Activated CD8-positive, alpha-beta T cell treated with anti-CD3 and anti-CD28 coated beads for 36 hours (primary cell): ENCODE data around the gene CFAP298. TPM values are rescaled to one million over a fixed set of nuclear protein-coding genes. Genes with fewer than 3 reads are reported as not detected.

Source experiments
- ATAC-seq: fragments of 200-7000 bp; cut with Tn5 transposase; one replicate; pipeline ENCODE4 v1.10.0; 2021; ENCODE audit warnings: mild to moderate bottlenecking, moderate library complexity
- CTCF ChIA-PET: fragments of 350-600 bp; sonication (Branson Sonifier 250); formaldehyde crosslinking; loops from one replicate; lab custom pipeline; 2021; ENCODE audit warnings: antibody characterized with exemption; lab: Charles Lee
- POLR2A ChIA-PET: fragments of 350-600 bp; sonication (Branson Sonifier 250); formaldehyde crosslinking; loops from one replicate; lab custom pipeline; 2021; ENCODE audit warnings: antibody characterized with exemption; lab: Charles Lee
- DNase-seq: peaks from one replicate; pipeline ENCODE4 v3.0.0-alpha.2; 2020
- H3K27ac Mint-ChIP-seq: one replicate; pipeline ENCODE4 v1.8.0; 2021; ENCODE audit warnings: mild to moderate bottlenecking, mixed read lengths
- H3K27me3 Mint-ChIP-seq: one replicate; pipeline ENCODE4 v1.8.0; 2021; ENCODE audit warnings: mixed read lengths
- H3K36me3 Mint-ChIP-seq: one replicate; pipeline ENCODE4 v1.8.0; 2021; ENCODE audit warnings: low read depth, mixed read lengths
- H3K4me1 Mint-ChIP-seq: one replicate; pipeline ENCODE4 v1.8.0; 2021; ENCODE audit warnings: low read depth, mixed read lengths
- H3K4me3 Mint-ChIP-seq: one replicate; pipeline ENCODE4 v1.8.0; 2021; ENCODE audit warnings: mild to moderate bottlenecking, moderate library complexity, mixed read lengths
- H3K9me3 Mint-ChIP-seq: one replicate; pipeline ENCODE4 v1.8.0; 2021; ENCODE audit warnings: mixed read lengths
- intact Hi-C: fragments of 100-400 bp; cut with micrococcal nuclease; formaldehyde crosslinking; loops from one replicate; pipeline ENCODE4 v1.10.0; 2022
- total RNA-seq, 2 experiments: library from RNA; stranded (reverse); gene quantifications; one replicate each; pipeline ENCODE4 v1.2.3, GENCODE V29; 2021
- TF ChIP-seq, protein P1 (sequence below): fragments of 200-600 bp; IDR thresholded peaks from one replicate; pipeline ENCODE4 v1.8.0; 2022; ENCODE audit warnings: antibody characterized with exemption, mild to moderate bottlenecking

CFAP298 gene
- total RNA-seq, 2 experiments from 2014 or later: 36.2 to 39.5 TPM

DNA sequence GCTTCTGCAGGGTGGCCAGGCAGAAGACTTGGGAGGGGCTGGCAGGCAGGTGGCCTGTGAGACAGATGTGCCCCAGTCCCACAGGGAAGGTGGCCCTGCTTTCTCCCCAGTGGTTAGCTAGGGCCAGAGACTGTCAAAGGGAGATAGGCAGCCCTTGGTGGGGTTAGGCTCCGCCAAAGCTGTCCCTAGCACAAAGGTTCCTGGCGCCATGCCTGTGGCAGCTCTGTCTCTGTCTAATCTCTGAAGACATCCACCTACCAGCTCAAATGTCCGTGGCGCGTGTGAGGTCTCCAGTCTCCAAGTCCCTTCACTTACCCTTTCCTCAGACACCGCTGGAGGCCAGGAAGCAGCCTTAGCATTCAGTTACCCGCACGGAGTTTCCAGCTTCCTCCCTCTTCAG lies 44.6 kb downstream of the CFAP298 start:
- Mint-ChIP-seq H3K4me1 (peaks cover 23% of the 10 kb centered on the region), H3K4me3 (no peak overlapping the region), H3K27me3 (no peaks in the 10 kb centered on the region), H3K27ac (no peak overlapping the region), H3K36me3 (peaks cover 9% of the 10 kb centered on the region), H3K9me3 (peaks cover 12% of the 10 kb centered on the region)
- CTCF ChIA-PET: interaction anchor here (1.2 to 5.0 kb wide), 6 partner anchors 7 to 163 kb away, joined by 3 to 56 read pairs (median 26); partner anchors contain the start of gene EVA1C
- ATAC-seq: no peak
- POLR2A ChIA-PET: interaction anchor here (3.1 kb wide), 1 partner anchor 175 kb away, joined by 9 read pairs; the partner anchor contains the start of gene URB1
- TF ChIP-seq, protein P1, sequence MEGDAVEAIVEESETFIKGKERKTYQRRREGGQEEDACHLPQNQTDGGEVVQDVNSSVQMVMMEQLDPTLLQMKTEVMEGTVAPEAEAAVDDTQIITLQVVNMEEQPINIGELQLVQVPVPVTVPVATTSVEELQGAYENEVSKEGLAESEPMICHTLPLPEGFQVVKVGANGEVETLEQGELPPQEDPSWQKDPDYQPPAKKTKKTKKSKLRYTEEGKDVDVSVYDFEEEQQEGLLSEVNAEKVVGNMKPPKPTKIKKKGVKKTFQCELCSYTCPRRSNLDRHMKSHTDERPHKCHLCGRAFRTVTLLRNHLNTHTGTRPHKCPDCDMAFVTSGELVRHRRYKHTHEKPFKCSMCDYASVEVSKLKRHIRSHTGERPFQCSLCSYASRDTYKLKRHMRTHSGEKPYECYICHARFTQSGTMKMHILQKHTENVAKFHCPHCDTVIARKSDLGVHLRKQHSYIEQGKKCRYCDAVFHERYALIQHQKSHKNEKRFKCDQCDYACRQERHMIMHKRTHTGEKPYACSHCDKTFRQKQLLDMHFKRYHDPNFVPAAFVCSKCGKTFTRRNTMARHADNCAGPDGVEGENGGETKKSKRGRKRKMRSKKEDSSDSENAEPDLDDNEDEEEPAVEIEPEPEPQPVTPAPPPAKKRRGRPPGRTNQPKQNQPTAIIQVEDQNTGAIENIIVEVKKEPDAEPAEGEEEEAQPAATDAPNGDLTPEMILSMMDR: no peak
- intact Hi-C loops: loop anchor here (5.0 kb wide), 1 partner anchor 155 kb away; the partner anchor contains the start of gene EVA1C
- DNase-seq: no peak

DNA sequence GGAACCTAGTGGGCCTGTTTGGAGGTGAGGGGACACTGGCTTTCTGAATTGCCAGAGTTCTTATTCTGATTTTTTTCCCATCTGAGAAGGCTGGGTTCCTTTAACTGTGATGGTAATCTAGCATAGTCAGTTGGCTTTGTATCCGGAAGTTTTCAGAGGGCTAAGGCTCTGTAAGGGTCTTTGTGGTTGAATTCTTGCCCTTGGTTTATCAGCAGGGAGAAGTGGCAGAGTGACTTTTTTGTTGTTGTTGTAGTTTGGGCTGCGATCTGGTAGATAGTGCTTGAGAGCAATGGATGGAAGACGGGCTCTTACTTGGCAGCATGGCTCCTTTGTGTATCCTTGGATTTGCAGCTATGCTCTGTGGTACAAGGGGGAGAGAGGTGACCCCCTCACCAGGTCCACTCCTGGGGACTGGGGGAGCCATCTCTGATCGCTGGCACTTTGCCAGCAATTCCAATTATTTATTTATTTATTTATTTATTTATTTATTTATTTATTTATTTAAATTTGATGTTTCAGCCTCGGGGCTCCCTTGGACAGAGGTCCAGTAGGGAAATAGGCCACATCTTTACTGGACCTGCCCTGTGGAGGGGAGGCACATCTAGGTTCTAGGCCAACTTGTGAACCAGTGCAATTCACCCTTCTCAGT lies 45.3 kb downstream of the CFAP298 start:
- Mint-ChIP-seq H3K36me3 (peaks cover 9% of the 10 kb centered on the region), H3K4me3 (no peak overlapping the region), H3K4me1 (peaks cover 29% of the 10 kb centered on the region), H3K27ac (no peak overlapping the region), H3K9me3 (peaks cover 12% of the 10 kb centered on the region), H3K27me3 (no peaks in the 10 kb centered on the region)
- ChIA-PET CTCF (interaction anchor here (3.9 to 5.0 kb wide), 3 partner anchors 7 to 162 kb away, joined by 20 to 56 read pairs (median 33); no protein-coding TSS in a partner anchor), POLR2A (no interaction called here)
- intact Hi-C loops: loop anchor here (5.0 kb wide), 1 partner anchor 155 kb away; the partner anchor contains the start of gene EVA1C
- TF ChIP-seq, protein P1: no peak
- DNase-seq: no peak
- ATAC-seq: no peak

DNA sequence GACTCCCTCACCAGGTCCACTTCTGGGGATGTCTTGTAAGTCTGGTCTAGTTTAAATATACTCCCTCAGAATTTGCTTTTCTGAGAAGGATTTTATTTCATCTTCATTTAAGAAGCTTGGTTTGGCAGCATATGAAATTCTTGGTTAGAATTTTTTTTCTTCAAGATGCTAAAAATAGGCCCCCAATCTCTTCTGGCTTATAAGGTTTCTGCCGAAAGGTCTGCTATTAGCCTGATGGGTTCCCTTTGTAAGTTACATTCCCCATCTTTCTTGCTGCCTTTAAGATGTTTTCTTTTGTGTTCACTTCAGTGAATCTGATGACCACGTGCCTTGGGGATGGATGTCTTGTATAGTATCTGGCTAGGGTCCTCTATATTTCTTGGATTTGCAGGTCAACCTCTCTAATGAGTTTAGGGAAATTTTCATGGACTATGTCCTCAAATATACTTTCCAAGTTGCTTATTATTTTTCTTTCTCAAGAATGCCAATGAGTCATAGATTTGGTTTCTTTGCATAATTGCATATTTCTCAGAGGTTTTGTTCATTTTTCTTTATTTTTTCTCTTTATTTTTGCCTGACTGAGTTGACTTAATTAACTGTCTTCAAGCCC lies 46.2 kb downstream of the CFAP298 start:
- TF ChIP-seq, protein P1: no peak
- no peak for ATAC-seq
- Mint-ChIP-seq H3K36me3 (peaks cover 9% of the 10 kb centered on the region), H3K9me3 (peaks cover 12% of the 10 kb centered on the region), H3K27ac (no peak overlapping the region), H3K4me1 (peaks cover 28% of the 10 kb centered on the region), H3K27me3 (no peaks in the 10 kb centered on the region), H3K4me3 (no peak overlapping the region)
- no peak for DNase-seq
- intact Hi-C loops: loop anchor here (5.0 kb wide), 1 partner anchor 154 kb away; the partner anchor contains the start of gene EVA1C
- ChIA-PET CTCF (no interaction called here), POLR2A (no interaction called here)

- H3K27me3 Mint-ChIP-seq: no peaks in the 10 kb centered on the region
- TF ChIP-seq, protein P1: no peak
- no peak overlapping the region for H3K4me3 Mint-ChIP-seq
- intact Hi-C loops: no loop called here
- peak overlapping the region; percentile 26 for H3K27ac Mint-ChIP-seq
- DNase-seq (no peak), ATAC-seq (peak; percentile 38)
- POLR2A ChIA-PET: interaction anchor here (0.7 kb wide), 1 partner anchor 150 kb away, joined by 3 read pairs; the partner anchor contains the start of gene EVA1C
- peaks cover 10% of the 10 kb centered on the region for H3K4me1 Mint-ChIP-seq
- peaks cover 12% of the 10 kb centered on the region for H3K9me3 Mint-ChIP-seq
- CTCF ChIA-PET: interaction anchor here (0.9 to 2.6 kb wide), 7 partner anchors 25 to 160 kb away, joined by 3 to 18 read pairs (median 3); no protein-coding TSS in a partner anchor
- peaks cover 9% of the 10 kb centered on the region for H3K36me3 Mint-ChIP-seq
Measured at GRCh38 chr21:32562915-32563314, 49.3 kb downstream of the CFAP298 start.
